Retinal pigment epithelial cell (primary cell): ENCODE data around the gene KRTAP22-1.

Experiments used
- DNase-seq: peaks from one replicate; pipeline ENCODE4 v3.0.0-alpha.2; 2010; ENCODE audit warnings: low read depth
- H3K4me3 ChIP-seq: 2 replicates; pipeline ENCODE4 v1.5.1; 2011; ENCODE audit warnings: mild to moderate bottlenecking, low read length, control low read depth, moderate library complexity
- TF ChIP-seq, protein P1 (sequence below): conservative IDR thresholded peaks from 2 replicates; pipeline ENCODE4 v1.5.1; 2011; ENCODE audit warnings: low read depth, low read length, control low read depth, inconsistent platforms

Gene KRTAP22-1

DNA sequence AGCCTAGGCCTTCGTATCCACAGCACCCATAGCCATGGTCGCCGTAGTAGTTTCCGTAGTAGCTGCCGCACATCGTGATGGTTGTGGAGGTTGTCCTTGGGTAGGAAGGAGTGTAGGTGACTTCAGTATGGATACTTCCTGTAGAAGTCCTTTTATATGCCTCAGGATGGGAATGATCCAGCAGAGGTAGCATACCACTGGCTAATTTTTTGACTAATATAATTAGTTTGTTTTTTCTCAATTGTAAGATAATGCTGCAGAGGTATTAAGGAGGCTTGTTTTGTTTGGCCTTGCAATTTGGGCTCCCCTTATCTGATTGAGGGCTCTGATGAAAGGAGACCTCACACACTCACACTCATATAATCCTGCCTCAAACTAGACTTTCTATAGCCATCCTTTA is 2.1 kb upstream of the KRTAP22-1 start, which contains the start of gene KRTAP6-2:
Gene KRTAP6-2 (minus strand): TSS at position 101 of the 400 bp plus-strand sequence. CDS start 28 bp downstream, at position 73.
- H3K4me3 ChIP-seq = no peak within 1 kb of the TSS
- DNase-seq = no peak
- TF ChIP-seq, protein P1, sequence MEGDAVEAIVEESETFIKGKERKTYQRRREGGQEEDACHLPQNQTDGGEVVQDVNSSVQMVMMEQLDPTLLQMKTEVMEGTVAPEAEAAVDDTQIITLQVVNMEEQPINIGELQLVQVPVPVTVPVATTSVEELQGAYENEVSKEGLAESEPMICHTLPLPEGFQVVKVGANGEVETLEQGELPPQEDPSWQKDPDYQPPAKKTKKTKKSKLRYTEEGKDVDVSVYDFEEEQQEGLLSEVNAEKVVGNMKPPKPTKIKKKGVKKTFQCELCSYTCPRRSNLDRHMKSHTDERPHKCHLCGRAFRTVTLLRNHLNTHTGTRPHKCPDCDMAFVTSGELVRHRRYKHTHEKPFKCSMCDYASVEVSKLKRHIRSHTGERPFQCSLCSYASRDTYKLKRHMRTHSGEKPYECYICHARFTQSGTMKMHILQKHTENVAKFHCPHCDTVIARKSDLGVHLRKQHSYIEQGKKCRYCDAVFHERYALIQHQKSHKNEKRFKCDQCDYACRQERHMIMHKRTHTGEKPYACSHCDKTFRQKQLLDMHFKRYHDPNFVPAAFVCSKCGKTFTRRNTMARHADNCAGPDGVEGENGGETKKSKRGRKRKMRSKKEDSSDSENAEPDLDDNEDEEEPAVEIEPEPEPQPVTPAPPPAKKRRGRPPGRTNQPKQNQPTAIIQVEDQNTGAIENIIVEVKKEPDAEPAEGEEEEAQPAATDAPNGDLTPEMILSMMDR = no peak

DNA sequence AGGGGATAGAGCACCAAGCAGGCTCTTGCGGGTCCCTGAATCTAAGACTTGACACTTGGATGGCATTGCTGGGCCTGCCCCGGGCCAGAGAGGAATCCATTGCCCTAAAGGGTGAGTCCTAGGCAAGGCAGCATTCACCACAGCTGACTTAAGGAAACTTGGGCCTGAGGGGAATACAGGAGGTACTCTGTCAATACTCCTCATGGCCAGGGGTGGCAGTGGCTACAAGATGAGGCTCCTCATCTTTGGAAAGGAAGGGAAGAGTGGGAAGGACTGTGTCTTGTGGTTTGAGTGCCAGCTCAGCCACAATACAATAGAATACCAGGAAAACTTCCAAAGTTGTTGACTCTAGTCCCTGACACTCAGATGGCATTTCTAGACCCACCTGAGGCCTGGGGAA is 5.1 kb downstream of the KRTAP22-1 start:
- TF ChIP-seq, protein P1 = no peak
- DNase-seq = no peak
- H3K4me3 ChIP-seq = no peak overlapping the region

DNA sequence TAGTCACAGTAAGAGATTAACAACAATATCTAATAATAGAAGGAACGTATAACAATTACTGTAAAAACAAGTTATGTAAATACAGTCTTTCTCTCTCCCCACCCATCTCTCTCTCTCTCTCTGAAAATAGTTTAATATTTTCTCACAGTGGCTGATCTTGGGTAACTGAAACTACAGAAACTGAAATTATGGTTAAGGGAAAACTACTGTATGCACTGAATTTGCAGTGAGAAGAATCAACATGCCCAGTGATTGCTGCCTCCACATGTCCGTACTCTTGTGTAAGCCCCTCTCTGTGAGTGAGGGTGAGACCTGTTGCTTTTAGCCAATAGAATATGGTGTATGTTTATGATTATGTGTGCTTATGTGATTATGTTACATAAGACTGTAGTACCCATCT is 11.2 kb downstream of the KRTAP22-1 start:
- TF ChIP-seq, protein P1 = no peak

DNA sequence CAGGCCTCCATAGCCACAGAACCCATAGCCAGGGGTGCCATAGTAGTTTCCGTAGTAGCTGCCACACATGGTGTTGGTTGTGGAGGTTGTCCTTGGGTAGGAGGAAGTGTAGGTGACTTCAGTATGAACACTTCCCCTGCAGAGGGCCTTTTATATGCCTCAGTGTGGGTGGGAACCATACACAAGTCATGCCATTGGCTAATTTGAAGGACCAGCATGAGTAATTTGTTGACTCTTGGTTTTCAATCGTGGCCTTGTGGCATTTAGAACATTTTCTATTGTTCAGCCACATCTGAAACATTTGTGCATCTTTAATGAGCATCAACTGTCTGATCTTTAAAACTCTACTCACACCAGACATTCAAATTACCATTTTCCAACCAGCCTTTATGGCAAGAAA is 12.9 kb downstream of the KRTAP22-1 start, which contains the start of gene KRTAP6-1:
Gene KRTAP6-1 (minus strand): TSS at position 95 of the 400 bp plus-strand sequence. CDS start 26 bp downstream, at position 69.
- no peak for DNase-seq
- TF ChIP-seq, protein P1 = no peak
- no peak within 1 kb of the TSS for H3K4me3 ChIP-seq

More for the DNA sequence above, 11.2 kb downstream of the KRTAP22-1 start:
- no peak overlapping the region for H3K4me3 ChIP-seq
- no peak for DNase-seq

DNA sequence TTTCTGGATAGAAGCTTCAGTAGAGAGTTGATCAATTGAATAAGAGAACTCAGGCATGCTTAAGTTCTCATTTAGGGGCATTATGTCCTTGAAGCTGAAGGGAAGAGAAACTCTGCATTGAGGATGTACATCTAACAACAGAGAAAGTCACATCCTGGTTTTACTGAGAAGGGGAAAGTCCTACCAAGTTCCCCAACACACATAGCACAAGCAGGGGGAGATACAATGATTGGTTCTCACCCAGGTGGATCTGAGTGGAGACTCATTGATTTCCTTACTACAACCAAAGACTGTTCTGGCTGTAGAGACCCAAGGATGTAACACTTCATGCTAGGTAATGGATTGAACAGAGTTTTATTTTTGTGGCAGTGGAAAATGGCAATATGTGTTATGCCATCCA is 14.3 kb downstream of the KRTAP22-1 start:
- TF ChIP-seq, protein P1 = no peak

DNA sequence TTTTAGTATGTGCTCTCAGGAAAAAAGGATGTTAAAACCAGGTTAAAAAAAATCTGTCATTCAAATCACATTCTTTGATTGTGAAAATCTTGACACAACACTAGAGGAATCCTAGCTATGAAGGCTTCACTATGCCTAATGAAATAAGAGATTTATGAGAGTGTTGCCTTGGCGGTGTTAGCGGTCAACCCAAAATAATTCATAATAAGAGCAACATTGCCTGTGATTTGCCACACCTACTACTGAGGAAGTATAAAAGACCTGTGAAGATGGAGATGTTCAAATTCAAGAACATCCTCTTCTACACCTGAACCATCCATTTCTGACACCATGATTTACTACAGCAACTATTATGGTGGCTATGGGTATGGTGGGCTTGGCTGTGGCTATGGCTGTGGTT is 15.2 kb downstream of the KRTAP22-1 start, which contains the start of gene KRTAP20-1:
Gene KRTAP20-1 (plus strand): TSS at position 301 of the 400 bp plus-strand sequence. CDS start 30 bp downstream, at position 331.
- no peak for DNase-seq
- no peak within 1 kb of the TSS for H3K4me3 ChIP-seq
- TF ChIP-seq, protein P1 = no peak

More for the DNA sequence above, 14.3 kb downstream of the KRTAP22-1 start:
- H3K4me3 ChIP-seq = no peak overlapping the region
- DNase-seq = no peak

DNA sequence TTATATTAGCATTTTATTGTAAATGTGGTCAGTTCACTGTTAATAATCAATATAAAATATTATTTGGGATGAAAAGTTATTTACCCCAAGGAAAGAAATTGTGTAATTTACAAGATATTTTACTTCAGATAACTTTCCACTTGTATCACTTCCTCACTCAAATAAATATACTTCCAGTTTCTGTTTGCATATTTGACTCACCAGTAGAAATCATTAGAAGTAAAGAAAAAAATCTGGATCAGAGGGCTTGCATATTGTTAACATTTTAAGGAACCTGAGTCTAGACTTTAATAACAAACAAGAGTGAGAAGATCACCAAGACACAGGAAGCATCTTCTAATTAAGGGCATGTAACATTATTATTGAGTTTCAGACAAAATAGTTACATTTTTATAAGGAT is 19.2 kb downstream of the KRTAP22-1 start:
- H3K4me3 ChIP-seq = no peak overlapping the region
- DNase-seq = no peak
- TF ChIP-seq, protein P1 = no peak
